NCI-H2107 (cell line): ENCODE data around the gene ADAM15.

Source experiments
- DNase-seq: peaks from one replicate; lab custom pipeline; 2025; lab: John Stamatoyannopoulos, UW

Gene ADAM15

GRCh38 chr1:155050560-155051341 lies at the start of gene ADAM15:
Gene ADAM15, plus strand, starts transcription at chr1:155051316. Its CDS starts 71 bp downstream, at chr1:155051387.
- peak; percentile 60 for DNase-seq

GRCh38 chr1:155001425-155001674 lies 49.8 kb upstream of the ADAM15 start:
- DNase-seq, result no peak

DNA sequence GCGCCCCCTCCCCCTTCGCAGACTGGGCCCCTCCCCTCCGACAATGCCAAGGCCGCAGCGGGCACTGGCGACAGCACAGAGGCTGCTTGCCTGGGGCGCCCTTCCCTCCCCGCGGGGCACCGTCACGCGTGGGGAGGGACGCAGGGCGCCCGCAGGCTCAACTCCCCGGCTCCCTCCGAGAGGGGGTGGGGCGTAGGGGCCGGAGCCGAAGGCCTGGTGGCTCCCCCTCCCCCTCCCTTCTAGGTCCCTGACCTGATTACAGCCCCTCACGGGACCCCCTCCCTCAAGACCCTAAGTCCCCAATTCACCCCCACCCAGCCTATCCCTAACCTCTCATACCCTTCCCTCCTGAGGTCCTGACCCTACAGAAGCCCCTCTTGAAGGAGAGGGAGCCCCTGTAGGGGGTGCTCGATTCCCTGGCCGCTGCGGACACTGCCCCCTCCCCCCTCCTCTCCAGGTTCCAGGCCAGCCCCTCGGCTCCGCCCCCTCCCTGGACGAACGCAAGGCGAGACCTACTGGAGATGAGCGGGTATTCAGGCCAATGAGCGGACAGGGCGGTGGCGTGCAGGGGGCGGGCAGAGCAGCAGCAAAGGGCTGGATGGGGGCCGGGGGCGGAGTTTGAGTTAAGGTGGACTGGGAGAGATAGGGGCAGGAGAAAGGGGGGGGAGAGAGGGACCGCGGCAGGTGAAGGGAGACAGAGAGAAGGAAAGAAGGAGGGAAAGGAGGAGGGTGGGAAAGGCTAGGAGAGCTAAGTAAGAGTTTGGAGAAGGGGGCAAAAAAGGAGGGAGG lies 49.2 kb upstream of the ADAM15 start:
- peak; percentile 98 for DNase-seq

- peak; percentile 73 for DNase-seq
Measured at GRCh38 chr1:155002464-155003226, 48.5 kb upstream of the ADAM15 start, which contains the start of gene ZBTB7B. Gene ZBTB7B, plus strand, starts transcription at chr1:155002802. Its CDS starts 11,859 bp downstream, at chr1:155014661.

GRCh38 chr1:155003227-155003765 lies 47.8 kb upstream of the ADAM15 start:
- DNase-seq, result peak; percentile 34

- DNase-seq, result no peak
Measured at GRCh38 chr1:155003766-155004351, 47.3 kb upstream of the ADAM15 start.

DNA sequence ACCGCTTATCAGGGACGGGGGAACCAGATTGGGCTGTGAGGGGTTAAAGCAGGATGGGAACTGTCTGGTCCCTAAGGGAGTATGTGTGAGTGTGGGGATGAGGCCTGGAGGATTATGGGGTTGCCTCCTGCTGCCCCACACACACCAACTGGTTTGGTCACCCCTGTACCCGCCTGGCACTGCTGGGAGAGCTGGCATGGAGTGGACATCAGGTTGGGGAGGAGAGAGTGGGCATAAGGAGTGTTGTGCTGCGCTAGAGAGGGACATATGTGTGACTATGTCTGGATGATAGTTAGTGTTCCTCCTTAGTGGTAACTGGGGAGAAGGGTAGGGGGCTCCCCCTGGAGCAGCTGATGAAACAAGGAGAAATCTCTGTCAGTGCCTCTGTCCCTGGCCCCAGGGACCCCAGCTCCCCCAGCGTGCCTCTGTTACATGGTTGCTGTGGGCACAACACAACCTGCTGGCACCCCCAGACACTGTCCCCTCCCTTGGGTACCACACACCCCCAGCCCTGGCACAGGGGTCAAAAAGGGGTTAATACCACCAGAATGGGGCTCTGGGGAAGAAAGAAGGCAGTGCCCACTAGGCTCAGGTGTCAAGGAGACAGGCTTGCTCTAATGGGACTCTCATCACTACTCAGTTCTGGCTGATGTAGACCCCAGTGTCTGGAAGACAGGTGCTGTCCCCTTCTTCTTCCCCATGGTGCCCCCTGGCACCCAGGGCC lies 46.6 kb upstream of the ADAM15 start:
- DNase-seq, result peak; percentile 18

- no peak for DNase-seq
Measured at GRCh38 chr1:155005076-155006011, 45.8 kb upstream of the ADAM15 start.

- DNase-seq, result no peak
Measured at GRCh38 chr1:155006601-155007101, 44.5 kb upstream of the ADAM15 start.

- no peak for DNase-seq
Measured at GRCh38 chr1:155007251-155007828, 43.8 kb upstream of the ADAM15 start.

GRCh38 chr1:155008015-155008941 lies 42.8 kb upstream of the ADAM15 start:
- no peak for DNase-seq

DNA sequence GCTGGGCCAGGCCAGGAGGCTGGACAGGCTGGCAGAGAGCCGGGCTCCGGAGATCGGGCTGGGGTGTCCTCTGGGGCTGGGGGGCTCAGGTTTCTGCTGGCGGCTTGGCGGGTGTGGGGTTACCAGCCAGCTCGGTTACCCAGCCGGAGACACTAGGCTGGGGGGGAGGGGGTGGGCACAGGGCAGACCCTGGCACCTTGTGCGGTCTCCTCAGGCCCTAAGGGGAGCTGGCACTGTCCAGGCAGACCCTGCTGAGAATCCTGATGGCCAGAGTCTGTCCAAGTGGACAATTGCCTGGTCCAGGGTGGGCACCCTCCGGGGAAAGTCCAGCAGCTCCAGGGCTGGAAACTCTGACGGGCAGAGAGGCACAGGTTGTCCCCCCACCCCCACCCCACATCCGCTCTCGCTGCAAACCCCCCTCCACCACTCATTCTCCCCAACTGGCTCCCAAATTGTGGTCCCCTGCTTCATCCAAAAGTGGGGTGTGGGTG lies 41.9 kb upstream of the ADAM15 start:
- no peak for DNase-seq

DNA sequence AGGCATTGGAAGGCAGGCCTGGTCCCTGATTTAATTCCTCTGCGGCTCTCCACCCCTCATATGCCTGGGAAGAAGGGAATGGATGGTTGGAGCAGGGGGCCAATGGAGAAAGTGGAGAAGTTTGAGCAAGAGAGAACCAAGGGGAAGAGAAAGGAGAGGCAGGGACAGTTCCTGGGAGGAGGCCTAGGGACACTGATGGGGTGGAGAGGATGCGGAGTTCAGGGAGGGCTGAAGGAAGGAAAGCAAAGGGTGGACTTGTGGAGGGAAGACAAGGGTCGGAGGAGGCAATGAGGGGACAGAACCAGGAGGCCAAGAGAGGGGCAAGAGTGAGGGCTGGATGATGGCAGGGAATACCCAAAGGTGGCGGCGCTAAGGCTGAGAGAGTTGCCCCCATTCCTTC lies 41.4 kb upstream of the ADAM15 start:
- no peak for DNase-seq

DNA sequence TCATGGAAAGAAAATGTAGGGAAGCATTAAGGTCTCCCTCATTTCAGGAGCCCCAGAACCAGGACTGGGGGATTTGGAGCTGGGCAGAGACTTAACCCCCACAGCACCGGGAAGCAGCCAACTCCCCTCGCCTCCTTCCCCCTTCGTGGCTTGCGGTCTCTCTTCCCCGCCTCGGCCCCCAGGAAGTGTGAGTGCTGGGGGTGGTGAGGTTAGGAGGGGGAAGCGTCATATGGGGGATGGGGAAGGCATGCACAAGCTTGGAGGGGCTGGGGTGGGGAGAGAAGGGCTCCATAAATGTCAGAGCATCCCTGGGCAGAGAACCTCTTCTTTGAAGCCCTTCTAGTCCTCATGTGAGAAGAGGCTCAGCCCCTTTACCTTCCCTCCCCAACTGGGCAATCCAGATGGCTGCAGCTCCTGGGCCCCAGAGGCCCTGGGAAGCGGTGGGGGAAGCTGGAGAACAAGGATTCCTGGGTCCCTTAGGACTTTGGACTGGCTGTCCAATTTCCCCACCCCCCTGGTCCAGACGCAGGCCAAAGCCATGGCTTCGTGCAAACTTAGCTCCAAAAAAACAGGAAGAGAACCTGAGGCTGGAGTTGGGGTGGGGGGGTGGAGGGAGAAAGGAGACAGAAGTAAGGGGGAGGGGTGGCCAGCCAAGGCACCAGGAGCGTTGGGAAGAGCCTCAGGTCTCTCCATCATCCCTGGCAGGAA lies 40.8 kb upstream of the ADAM15 start:
- DNase-seq, result no peak

- no peak for DNase-seq
Measured at GRCh38 chr1:155011004-155011416, 40.1 kb upstream of the ADAM15 start.

GRCh38 chr1:155011437-155012025 lies 39.6 kb upstream of the ADAM15 start:
- DNase-seq, result no peak

- no peak for DNase-seq
Measured at GRCh38 chr1:155012026-155012546, 39.0 kb upstream of the ADAM15 start.
